ENCODE results near the gene ERICH6.

DNA sequence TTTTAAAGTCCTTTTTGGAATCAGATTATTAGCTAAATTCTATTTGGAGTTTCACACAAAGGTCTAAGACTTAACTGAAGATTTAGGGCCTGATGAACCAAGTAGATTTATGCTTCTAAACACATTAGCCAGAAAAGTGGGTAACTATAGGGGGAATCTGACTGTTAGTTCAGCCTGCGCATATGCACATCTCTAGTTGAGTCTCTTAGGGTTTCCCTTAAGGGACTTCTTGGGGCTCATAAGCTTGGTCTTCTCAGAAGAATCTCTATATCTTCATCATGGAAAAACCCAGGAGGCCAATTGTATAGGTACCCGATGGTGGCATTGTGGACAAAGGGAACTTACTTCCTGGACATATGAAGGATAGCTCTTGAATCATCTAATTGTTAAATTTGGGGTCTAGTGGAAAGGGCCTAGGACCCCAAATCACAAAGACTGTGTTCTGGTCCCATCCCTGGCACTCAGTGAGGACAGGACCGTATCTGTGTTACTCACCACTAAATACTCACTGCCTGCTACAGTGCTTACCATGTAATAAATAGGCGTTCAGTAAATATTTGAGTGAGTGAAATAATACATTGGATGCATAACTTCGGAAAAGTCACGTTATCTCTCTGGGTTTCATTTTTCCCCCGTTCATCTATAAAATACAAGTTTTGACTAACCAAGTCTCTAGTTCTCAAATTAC lies 83.6 kb downstream of the ERICH6 start:
- TF ChIP-seq, protein P1, sequence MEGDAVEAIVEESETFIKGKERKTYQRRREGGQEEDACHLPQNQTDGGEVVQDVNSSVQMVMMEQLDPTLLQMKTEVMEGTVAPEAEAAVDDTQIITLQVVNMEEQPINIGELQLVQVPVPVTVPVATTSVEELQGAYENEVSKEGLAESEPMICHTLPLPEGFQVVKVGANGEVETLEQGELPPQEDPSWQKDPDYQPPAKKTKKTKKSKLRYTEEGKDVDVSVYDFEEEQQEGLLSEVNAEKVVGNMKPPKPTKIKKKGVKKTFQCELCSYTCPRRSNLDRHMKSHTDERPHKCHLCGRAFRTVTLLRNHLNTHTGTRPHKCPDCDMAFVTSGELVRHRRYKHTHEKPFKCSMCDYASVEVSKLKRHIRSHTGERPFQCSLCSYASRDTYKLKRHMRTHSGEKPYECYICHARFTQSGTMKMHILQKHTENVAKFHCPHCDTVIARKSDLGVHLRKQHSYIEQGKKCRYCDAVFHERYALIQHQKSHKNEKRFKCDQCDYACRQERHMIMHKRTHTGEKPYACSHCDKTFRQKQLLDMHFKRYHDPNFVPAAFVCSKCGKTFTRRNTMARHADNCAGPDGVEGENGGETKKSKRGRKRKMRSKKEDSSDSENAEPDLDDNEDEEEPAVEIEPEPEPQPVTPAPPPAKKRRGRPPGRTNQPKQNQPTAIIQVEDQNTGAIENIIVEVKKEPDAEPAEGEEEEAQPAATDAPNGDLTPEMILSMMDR (IDR thresholded peaks at IDR 0.05; ENCODE audit: low read depth, low read length) = no peak
- TF ChIP-seq EZH2phosphoT487 (IDR thresholded peaks at IDR 0.05; ENCODE audit: low read depth) = no peak

All from OCI-LY3 (cell line).